ENCODE measurements around the gene PLCB1.

DNA sequence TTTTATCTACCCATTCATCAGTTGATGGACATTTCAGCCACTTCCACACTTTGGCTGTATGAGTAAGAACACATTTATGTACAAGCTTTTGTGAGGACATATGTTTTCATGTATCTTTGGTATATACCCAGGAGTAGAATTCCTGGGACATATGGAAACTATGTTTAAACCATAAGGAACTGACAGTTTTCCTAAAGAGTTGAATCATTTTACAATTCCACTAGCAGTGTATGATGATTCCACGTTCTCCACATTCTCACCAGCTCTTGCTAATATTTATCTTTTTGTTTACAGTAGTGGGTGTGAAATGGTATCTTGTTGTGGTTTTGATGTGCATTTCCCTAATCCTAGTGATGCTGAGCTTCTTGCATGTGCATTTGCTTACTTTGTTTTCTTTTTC is 338.1 kb downstream of the PLCB1 start:
- TF ChIP-seq, protein P1, sequence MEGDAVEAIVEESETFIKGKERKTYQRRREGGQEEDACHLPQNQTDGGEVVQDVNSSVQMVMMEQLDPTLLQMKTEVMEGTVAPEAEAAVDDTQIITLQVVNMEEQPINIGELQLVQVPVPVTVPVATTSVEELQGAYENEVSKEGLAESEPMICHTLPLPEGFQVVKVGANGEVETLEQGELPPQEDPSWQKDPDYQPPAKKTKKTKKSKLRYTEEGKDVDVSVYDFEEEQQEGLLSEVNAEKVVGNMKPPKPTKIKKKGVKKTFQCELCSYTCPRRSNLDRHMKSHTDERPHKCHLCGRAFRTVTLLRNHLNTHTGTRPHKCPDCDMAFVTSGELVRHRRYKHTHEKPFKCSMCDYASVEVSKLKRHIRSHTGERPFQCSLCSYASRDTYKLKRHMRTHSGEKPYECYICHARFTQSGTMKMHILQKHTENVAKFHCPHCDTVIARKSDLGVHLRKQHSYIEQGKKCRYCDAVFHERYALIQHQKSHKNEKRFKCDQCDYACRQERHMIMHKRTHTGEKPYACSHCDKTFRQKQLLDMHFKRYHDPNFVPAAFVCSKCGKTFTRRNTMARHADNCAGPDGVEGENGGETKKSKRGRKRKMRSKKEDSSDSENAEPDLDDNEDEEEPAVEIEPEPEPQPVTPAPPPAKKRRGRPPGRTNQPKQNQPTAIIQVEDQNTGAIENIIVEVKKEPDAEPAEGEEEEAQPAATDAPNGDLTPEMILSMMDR (conservative IDR thresholded peaks at IDR 0.05; ENCODE audit: low read depth, low read length) = no peak
- TF ChIP-seq EZH2 (IDR thresholded peaks at IDR 0.05; ENCODE audit: low read length, unreplicated experiment) (no peak), EZH2phosphoT487 (IDR thresholded peaks at IDR 0.05; ENCODE audit: borderline replicate concordance, low read length) (no peak)

Measured in PC-3 (cell line).